Left lung (tissue), 10 donors: Measurements from ENCODE around the gene PRAF2. TPM values are rescaled to one million over a fixed set of nuclear protein-coding genes. Genes with fewer than 3 reads are reported as not detected.

ENCODE experiments used
- ATAC-seq: fragments of 200-7000 bp; cut with Tn5 transposase; one replicate; pipeline ENCODE4 v1.9.1; 2020; ENCODE audit warnings: moderate library complexity
- DNase-seq, 4 donors: peaks; one replicate each; pipeline ENCODE4 v3.0.0-alpha.2; 2013 to 2020
- H3K27ac ChIP-seq, 2 donors: fragments of 200-600 bp; sonication (generic) in 1 of 2; one replicate each; pipeline versions ENCODE4 v1.5.0 to v1.8.0; 2020 to 2021
- H3K27me3 ChIP-seq, 2 donors: fragments of 200-600 bp; sonication (generic) in 1 of 2; one replicate each; pipeline versions ENCODE4 v1.5.0 to v1.8.0; 2020 to 2021
- H3K36me3 ChIP-seq, 2 donors: fragments of 200-600 bp; sonication (generic) in 1 of 2; one replicate each; pipeline versions ENCODE4 v1.5.0 to v1.8.0; 2020 to 2021
- H3K4me1 ChIP-seq, 2 donors: fragments of 200-600 bp; one replicate each; pipeline ENCODE4 v1.8.0; 2021
- H3K4me3 ChIP-seq, 2 donors: fragments of 200-600 bp; sonication (generic) in 1 of 2; one replicate each; pipeline versions ENCODE4 v1.5.0 to v1.8.0; 2020 to 2021; ENCODE audit warnings: mild to moderate bottlenecking in 1 of 2
- H3K9me3 ChIP-seq, 2 donors: fragments of 200-600 bp; sonication (generic) in 1 of 2; one replicate each; pipeline versions ENCODE4 v1.5.0 to v1.8.0; 2020 to 2021
- CTCF ChIP-seq, 2 donors: fragments of 200-600 bp; sonication (generic) in 1 of 2; IDR thresholded peaks; one replicate each; pipeline versions ENCODE4 v1.5.0 to v1.8.0; 2021; ENCODE audit warnings: antibody characterized with exemption in 2 of 2
- intact Hi-C, 2 donors: fragments of 100-400 bp; cut with DNase I; formaldehyde crosslinking; loops; one replicate each; pipeline versions ENCODE4 v1.11.2 to v1.14.2; 2022
- polyA plus RNA-seq, 6 donors: library from polyadenylated mRNA; unstranded; fragments of 120-200 nt; gene quantifications; one replicate each; pipeline ENCODE4 v1.2.1, GENCODE V29; 2013; ENCODE audit not compliant: insufficient read length in 6 of 6
- total RNA-seq, 2 donors: library from RNA; stranded (reverse); fragmentation: NEBNext Ultra II Directional; extraction: Animal tissue kit (Norgen Biotek cat#: 25700); gene quantifications; one replicate each; pipeline ENCODE4 v1.2.1, GENCODE V29; 2021
- donor health status: DM: no; HTN: yes; CAD: no.
- donor health status: DM: no; HTN: no; CAD: no.

Gene PRAF2
- total and polyA plus RNA-seq, 8 donors = 26.6 to 40.0 (median 33.8) TPM

GRCh38 chrX:49066278-49066677 is 7.5 kb downstream of the PRAF2 start:
- DNase-seq = no peak
- intact Hi-C loops = no loop called here
- Histone ChIP-seq H3K4me1 (no peaks in the 10 kb centered on the region), H3K9me3 (no peaks in the 10 kb centered on the region), H3K27me3 (no peaks in the 10 kb centered on the region), H3K27ac (no peak overlapping the region), H3K36me3 (peaks cover 0 to 15% of the 10 kb centered on the region in 2 donors), H3K4me3 (no peak overlapping the region)
- TF ChIP-seq CTCF (IDR thresholded peaks at IDR 0.05) = no peak
- no peak for ATAC-seq

GRCh38 chrX:49064735-49065134 is 9.1 kb downstream of the PRAF2 start:
- Histone ChIP-seq H3K4me1 (no peaks in the 10 kb centered on the region), H3K27ac (no peak overlapping the region), H3K4me3 (no peak overlapping the region), H3K36me3 (peaks cover 0 to 15% of the 10 kb centered on the region in 2 donors), H3K27me3 (no peaks in the 10 kb centered on the region), H3K9me3 (no peaks in the 10 kb centered on the region)
- DNase-seq (no peak), ATAC-seq (no peak)
- intact Hi-C loops = no loop called here
- TF ChIP-seq CTCF (IDR thresholded peaks at IDR 0.05) = no peak

- intact Hi-C loops = no loop called here
- DNase-seq (no peak), ATAC-seq (no peak)
- no peak for TF ChIP-seq CTCF (IDR thresholded peaks at IDR 0.05)
- no peaks in the 10 kb centered on the region for H3K4me1 ChIP-seq
- no peaks in the 10 kb centered on the region for H3K27me3 ChIP-seq
- H3K36me3 ChIP-seq = peaks cover 0 to 15% of the 10 kb centered on the region in 2 donors
- no peak overlapping the region for H3K4me3 ChIP-seq
- no peak overlapping the region for H3K27ac ChIP-seq
- no peaks in the 10 kb centered on the region for H3K9me3 ChIP-seq
These were observed 9.5 kb downstream of the PRAF2 start for GRCh38 chrX:49064303-49064702.

- intact Hi-C loops = no loop called here
- no peak for ATAC-seq
- no peak overlapping the region for H3K4me3 ChIP-seq
- no peaks in the 10 kb centered on the region for H3K4me1 ChIP-seq
- no peak for TF ChIP-seq CTCF (IDR thresholded peaks at IDR 0.05)
- H3K36me3 ChIP-seq = peaks cover 0 to 15% of the 10 kb centered on the region in 2 donors
- DNase-seq = no peak
- H3K27me3 ChIP-seq = no peaks in the 10 kb centered on the region
- no peaks in the 10 kb centered on the region for H3K9me3 ChIP-seq
- no peak overlapping the region for H3K27ac ChIP-seq
These were observed 10.1 kb downstream of the PRAF2 start for GRCh38 chrX:49063715-49064114.

DNA sequence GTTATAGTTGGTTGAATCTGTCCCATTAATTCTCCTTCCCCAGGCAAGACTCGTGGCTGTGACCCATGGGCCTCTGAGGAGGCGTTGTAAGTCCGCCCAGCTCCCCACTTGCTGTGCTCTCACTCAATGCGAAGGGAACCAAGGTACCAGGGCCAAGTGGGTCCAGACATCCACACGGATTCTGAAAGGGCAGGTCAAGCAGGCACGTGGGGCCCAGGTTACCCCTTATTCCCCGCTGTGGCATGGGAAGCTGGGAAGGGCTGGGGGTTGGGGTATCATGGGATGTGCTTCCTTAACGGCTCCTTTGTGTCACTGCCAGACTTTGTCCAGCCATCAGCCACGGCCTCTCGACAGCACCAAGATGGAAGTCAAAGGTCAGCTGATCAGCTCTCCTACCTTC is 11.9 kb downstream of the PRAF2 start:
- ATAC-seq = no peak
- intact Hi-C loops = no loop called here
- Histone ChIP-seq H3K27me3 (no peaks in the 10 kb centered on the region), H3K4me1 (no peaks in the 10 kb centered on the region), H3K27ac (no peak overlapping the region), H3K36me3 (peaks cover 0 to 9% of the 10 kb centered on the region in 2 donors), H3K9me3 (no peaks in the 10 kb centered on the region), H3K4me3 (no peak overlapping the region)
- DNase-seq = no peak
- TF ChIP-seq CTCF (IDR thresholded peaks at IDR 0.05) = no peak
